RWPE2 (cell line): Measurements from ENCODE around the gene RAP1GAP.

ENCODE experiments used
- ATAC-seq: fragments of 200-7000 bp; cut with Tn5 transposase; 3 replicates; pipeline ENCODE4 v1.9.1; 2021; ENCODE audit warnings: low read depth
- DNase-seq: peaks from one replicate; pipeline ENCODE4 v3.0.0-alpha.2; 2020; ENCODE audit warnings: low spot score
- H3K27ac ChIP-seq: fragments of 450-650 bp; 2 replicates; pipeline ENCODE4 v1.5.1; 2017; ENCODE audit warnings: mild to moderate bottlenecking; ENCODE audit not compliant: poor library complexity, severe bottlenecking
- H3K27me3 ChIP-seq: fragments of 250-450 bp; sonication (Bioruptor Pico); 2 replicates; pipeline ENCODE4 v1.5.1; 2021; ENCODE audit warnings: mild to moderate bottlenecking, moderate library complexity; ENCODE audit not compliant: insufficient read depth, poor library complexity, severe bottlenecking
- H3K36me3 ChIP-seq: fragments of 250-450 bp; sonication (Bioruptor Pico); 2 replicates; pipeline ENCODE4 v1.5.1; 2020; ENCODE audit warnings: low read depth, mild to moderate bottlenecking, moderate library complexity
- H3K4me1 ChIP-seq: fragments of 250-450 bp; sonication (Bioruptor Pico); 2 replicates; pipeline ENCODE4 v1.5.1; 2021; ENCODE audit warnings: mild to moderate bottlenecking, moderate library complexity; ENCODE audit not compliant: insufficient read depth, poor library complexity, severe bottlenecking
- H3K4me3 ChIP-seq: fragments of 250-450 bp; sonication (Bioruptor Pico); 2 replicates; pipeline ENCODE4 v1.5.1; 2021; ENCODE audit warnings: mild to moderate bottlenecking, moderate library complexity; ENCODE audit not compliant: severe bottlenecking
- H3K9me3 ChIP-seq: fragments of 250-450 bp; sonication (Bioruptor Pico); 2 replicates; pipeline ENCODE4 v1.5.1; 2021; ENCODE audit warnings: mild to moderate bottlenecking, moderate library complexity; ENCODE audit not compliant: severe bottlenecking
- TF ChIP-seq, protein P1 (sequence below): fragments of 450-650 bp; IDR thresholded peaks from one replicate; pipeline ENCODE4 v1.5.1; 2017; ENCODE audit warnings: mild to moderate bottlenecking, moderate library complexity; ENCODE audit not compliant: poor library complexity, severe bottlenecking

The RAP1GAP gene

DNA sequence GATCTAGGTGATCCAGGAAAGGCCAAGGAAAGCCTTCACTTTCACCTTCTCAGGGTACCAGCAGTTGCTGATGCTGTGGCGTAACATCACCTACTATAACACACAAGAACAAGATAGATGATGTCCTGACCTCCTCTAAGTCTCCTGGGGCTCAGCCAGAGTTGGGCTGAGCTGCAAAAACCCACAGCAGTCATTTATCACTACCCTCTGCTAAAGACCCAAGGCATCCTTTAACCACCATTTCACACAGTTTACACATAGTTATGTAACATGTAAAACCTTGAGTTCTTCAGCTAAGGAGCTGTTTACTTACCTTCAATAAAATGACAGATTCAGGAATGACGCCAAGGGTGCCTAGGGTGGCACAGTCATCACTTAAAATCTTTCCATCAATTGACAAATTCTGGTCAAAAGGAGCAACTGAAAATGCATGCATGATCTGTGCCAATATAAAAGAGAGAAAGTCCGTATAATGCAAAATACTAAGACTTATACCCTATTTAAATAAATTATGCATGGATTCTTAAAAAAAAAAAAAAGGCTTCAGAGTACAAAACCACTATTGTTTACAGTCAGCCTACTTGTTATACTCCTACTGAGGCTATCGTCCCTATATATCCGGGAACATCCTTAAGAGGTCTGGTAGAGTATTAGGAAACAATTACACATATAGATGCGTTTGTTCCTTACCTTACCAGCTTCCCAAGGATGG lies 20.7 kb upstream of the RAP1GAP start:
- no peaks in the 10 kb centered on the region for H3K4me1 ChIP-seq
- no peak for ATAC-seq
- DNase-seq: no peak
- peaks cover 79% of the 10 kb centered on the region for H3K36me3 ChIP-seq
- no peak overlapping the region for H3K27ac ChIP-seq
- TF ChIP-seq, protein P1, sequence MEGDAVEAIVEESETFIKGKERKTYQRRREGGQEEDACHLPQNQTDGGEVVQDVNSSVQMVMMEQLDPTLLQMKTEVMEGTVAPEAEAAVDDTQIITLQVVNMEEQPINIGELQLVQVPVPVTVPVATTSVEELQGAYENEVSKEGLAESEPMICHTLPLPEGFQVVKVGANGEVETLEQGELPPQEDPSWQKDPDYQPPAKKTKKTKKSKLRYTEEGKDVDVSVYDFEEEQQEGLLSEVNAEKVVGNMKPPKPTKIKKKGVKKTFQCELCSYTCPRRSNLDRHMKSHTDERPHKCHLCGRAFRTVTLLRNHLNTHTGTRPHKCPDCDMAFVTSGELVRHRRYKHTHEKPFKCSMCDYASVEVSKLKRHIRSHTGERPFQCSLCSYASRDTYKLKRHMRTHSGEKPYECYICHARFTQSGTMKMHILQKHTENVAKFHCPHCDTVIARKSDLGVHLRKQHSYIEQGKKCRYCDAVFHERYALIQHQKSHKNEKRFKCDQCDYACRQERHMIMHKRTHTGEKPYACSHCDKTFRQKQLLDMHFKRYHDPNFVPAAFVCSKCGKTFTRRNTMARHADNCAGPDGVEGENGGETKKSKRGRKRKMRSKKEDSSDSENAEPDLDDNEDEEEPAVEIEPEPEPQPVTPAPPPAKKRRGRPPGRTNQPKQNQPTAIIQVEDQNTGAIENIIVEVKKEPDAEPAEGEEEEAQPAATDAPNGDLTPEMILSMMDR: no peak
- no peak overlapping the region for H3K4me3 ChIP-seq
- no peaks in the 10 kb centered on the region for H3K27me3 ChIP-seq
- H3K9me3 ChIP-seq: no peaks in the 10 kb centered on the region

DNA sequence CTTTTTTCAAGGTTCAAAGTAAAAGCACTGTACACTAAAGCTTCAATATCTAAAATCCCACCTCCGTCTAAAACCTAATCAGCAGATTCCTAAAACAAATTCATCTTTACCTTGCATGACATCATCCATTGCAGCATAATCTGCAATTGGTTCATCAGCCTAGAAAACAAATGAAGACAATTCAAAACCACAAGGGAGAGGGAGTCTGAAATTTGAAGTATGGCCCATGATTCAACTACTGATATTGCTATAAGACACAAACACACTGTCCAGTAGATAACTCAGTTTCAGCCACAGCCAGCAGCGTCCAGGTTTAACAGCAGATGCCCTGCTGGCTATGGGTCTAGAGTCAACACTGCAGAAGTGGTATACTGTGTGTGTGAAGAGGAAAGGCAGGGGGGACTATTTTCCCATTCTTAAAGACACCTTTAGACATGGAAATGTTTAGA lies 17.9 kb upstream of the RAP1GAP start:
- DNase-seq (no peak), ATAC-seq (no peak)
- Histone ChIP-seq H3K27ac (no peak overlapping the region), H3K4me3 (no peak overlapping the region), H3K36me3 (peaks cover 68% of the 10 kb centered on the region), H3K9me3 (no peaks in the 10 kb centered on the region), H3K4me1 (no peaks in the 10 kb centered on the region), H3K27me3 (no peaks in the 10 kb centered on the region)
- TF ChIP-seq, protein P1: no peak

DNA sequence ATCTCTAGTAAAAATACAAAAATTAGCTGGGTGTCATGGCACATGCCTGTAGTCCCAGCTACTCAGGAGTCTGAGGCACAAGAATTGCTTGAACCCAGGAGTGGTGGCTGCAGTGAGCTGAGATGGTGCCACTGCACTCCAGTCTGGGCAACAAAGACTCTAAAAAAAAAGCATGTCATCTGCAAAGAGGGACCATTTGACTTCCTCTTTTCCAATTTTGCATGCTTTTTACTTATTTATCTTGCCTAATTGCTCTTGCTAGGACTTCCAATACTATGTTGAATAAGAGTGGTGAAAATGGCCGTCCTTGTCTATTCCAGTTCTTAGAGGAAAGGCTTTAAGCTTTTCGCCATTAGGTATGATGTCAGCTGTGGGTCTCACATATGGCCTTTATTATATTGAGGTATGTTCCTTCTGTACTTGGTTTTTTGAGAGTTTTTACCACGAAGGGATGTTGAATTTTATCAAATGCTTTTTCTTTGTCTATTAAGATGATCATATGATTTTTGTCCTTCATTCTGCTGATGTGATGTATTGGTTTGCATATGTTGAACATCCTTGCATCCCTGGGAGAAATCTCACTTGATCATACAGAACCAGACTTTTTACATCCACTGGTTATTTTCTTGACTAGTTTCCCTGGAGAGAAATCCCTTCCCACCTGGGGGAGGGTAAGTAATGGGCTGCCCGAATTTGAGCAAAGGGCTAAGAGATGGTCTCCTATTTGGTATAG lies 17.0 kb upstream of the RAP1GAP start:
- TF ChIP-seq, protein P1: no peak
- peaks cover 59% of the 10 kb centered on the region for H3K36me3 ChIP-seq
- DNase-seq (no peak), ATAC-seq (no peak)
- no peaks in the 10 kb centered on the region for H3K27me3 ChIP-seq
- H3K9me3 ChIP-seq: no peaks in the 10 kb centered on the region
- no peak overlapping the region for H3K27ac ChIP-seq
- H3K4me1 ChIP-seq: no peaks in the 10 kb centered on the region
- no peak overlapping the region for H3K4me3 ChIP-seq

DNA sequence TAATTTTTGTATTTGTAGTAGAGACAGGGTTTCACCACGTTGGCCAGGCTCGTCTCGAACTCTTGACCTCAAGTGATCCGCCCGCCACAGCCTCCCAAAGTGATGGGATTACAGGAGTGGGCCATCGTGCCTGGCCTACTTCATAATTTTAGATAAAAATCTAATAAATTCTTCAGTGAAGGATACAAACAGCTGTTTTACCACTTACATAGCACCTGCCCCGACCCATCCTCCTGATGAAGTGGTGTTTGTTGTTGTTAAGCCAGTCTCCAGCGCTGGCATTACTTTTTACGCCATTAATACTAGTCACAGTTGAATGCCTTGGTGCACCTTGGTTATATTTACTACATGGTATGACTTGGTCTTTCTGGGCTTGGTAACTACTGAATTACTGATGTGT lies 12.3 kb upstream of the RAP1GAP start:
- H3K27ac ChIP-seq: no peak overlapping the region

More for the DNA sequence above, 12.3 kb upstream of the RAP1GAP start:
- Histone ChIP-seq H3K27me3 (no peaks in the 10 kb centered on the region), H3K36me3 (peaks cover 47% of the 10 kb centered on the region), H3K9me3 (no peaks in the 10 kb centered on the region), H3K4me1 (no peaks in the 10 kb centered on the region), H3K4me3 (no peak overlapping the region)
- DNase-seq: no peak
- TF ChIP-seq, protein P1: no peak
- no peak for ATAC-seq
